Camera-type eye (tissue), 1 donor: ENCODE measurements around the gene SLC6A11. TPM values are rescaled to one million over a fixed set of nuclear protein-coding genes. Genes with fewer than 3 reads are reported as not detected.

ENCODE experiments used
- total RNA-seq: library from RNA; depleted of rRNA; stranded (reverse); fragments of >200 nt; gene quantifications from one replicate; pipeline ENCODE4 v1.2.3, GENCODE V29; 2014

The SLC6A11 gene
- 10.4 TPM for total RNA-seq

DNA sequence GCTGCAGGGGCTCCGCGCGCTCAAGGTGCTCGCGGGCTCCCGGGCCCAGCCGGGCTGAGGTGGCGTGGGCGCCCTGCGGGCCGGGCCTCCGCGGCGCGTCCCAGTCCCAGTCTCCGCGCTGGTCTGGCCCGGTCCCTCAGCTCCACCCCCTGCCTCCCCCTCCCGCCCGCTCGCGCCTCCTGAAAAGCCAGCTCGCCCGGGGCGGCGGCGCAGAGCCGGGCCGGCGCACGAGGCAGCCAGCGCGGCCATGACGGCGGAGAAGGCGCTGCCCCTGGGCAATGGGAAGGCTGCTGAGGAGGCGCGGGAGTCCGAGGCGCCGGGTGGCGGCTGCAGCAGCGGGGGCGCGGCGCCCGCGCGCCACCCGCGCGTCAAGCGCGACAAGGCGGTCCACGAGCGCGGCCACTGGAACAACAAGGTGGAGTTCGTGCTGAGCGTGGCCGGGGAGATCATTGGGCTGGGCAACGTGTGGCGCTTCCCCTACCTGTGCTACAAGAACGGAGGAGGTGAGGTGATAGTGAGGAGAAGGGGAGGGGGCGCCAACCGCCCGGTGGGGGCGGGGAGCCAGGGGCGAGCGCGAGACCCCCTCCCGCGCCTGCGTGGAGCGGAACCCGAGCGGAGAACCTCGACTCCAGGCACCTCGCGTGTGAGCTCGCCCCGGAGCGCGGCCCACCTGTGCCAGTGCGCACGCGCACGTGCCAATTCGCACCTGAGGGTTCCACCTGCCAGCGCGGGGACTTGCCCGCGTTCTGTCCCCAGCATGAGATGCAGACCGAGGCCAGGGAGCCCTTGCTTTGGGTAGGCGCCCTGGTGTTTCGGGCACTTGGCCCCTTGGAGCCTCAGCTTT is at the start of gene SLC6A11:
Gene SLC6A11, plus strand, starts transcription at position 210 of the 844 bp plus-strand sequence. Its CDS starts 38 bp downstream, at position 248.

Other genes with a start within 250 kb of the SLC6A11 start
- gene SLC6A1, start 176.5 kb downstream of the SLC6A11 start, total RNA-seq: 23.7 TPM